Measurements from ENCODE around the gene TRDN.

Gene TRDN

GRCh38 chr6:123427008-123427407 lies 209.7 kb downstream of the TRDN start:
- Mint-ChIP-seq H3K4me1 (ENCODE audit: low read depth in 2 of 2) (no peaks in the 10 kb centered on the region), H3K4me3 (no peak overlapping the region), H3K27me3 (no peaks in the 10 kb centered on the region), H3K36me3 (ENCODE audit: insufficient read depth) (no peaks in the 10 kb centered on the region), H3K9me3 (no peaks in the 10 kb centered on the region), H3K27ac (no peak overlapping the region)
- DNase-seq (no peak), ATAC-seq (replicated peaks) (no peak)

- Mint-ChIP-seq H3K27ac (no peak overlapping the region), H3K4me3 (no peak overlapping the region), H3K4me1 (ENCODE audit: low read depth in 2 of 2) (no peaks in the 10 kb centered on the region), H3K36me3 (ENCODE audit: insufficient read depth) (no peaks in the 10 kb centered on the region), H3K9me3 (no peaks in the 10 kb centered on the region), H3K27me3 (no peaks in the 10 kb centered on the region)
- ATAC-seq (replicated peaks) (no peak), DNase-seq (no peak)
These were observed 213.6 kb downstream of the TRDN start for GRCh38 chr6:123423130-123423529.

GRCh38 chr6:123420512-123420911 lies 216.2 kb downstream of the TRDN start:
- DNase-seq: no peak
- no peak for ATAC-seq (replicated peaks)
- Mint-ChIP-seq H3K27ac (no peak overlapping the region), H3K4me3 (no peak overlapping the region), H3K9me3 (no peaks in the 10 kb centered on the region), H3K4me1 (ENCODE audit: low read depth in 2 of 2) (no peaks in the 10 kb centered on the region), H3K27me3 (no peaks in the 10 kb centered on the region), H3K36me3 (ENCODE audit: insufficient read depth) (no peaks in the 10 kb centered on the region)

GRCh38 chr6:123418071-123418470 lies 218.7 kb downstream of the TRDN start:
- Mint-ChIP-seq H3K4me1 (ENCODE audit: low read depth in 2 of 2) (no peaks in the 10 kb centered on the region), H3K4me3 (no peak overlapping the region), H3K9me3 (no peaks in the 10 kb centered on the region), H3K36me3 (ENCODE audit: insufficient read depth) (no peaks in the 10 kb centered on the region), H3K27ac (no peak overlapping the region), H3K27me3 (no peaks in the 10 kb centered on the region)
- DNase-seq (no peak), ATAC-seq (replicated peaks) (no peak)

- no peak for DNase-seq
- H3K36me3 Mint-ChIP-seq (ENCODE audit: insufficient read depth): no peaks in the 10 kb centered on the region
These were observed 219.2 kb downstream of the TRDN start for GRCh38 chr6:123417535-123417934.

GRCh38 chr6:123415844-123416468 lies 220.8 kb downstream of the TRDN start:
- no peak overlapping the region for H3K27ac Mint-ChIP-seq
- no peaks in the 10 kb centered on the region for H3K4me1 Mint-ChIP-seq (ENCODE audit: low read depth in 2 of 2)
- ATAC-seq (replicated peaks): no peak
- H3K4me3 Mint-ChIP-seq: no peak overlapping the region
- no peaks in the 10 kb centered on the region for H3K27me3 Mint-ChIP-seq
- DNase-seq: no peak
- peaks cover 0 to 3% of the 10 kb centered on the region in 2 donors for H3K9me3 Mint-ChIP-seq
- H3K36me3 Mint-ChIP-seq (ENCODE audit: insufficient read depth): no peaks in the 10 kb centered on the region

More at GRCh38 chr6:123417535-123417934, 219.2 kb downstream of the TRDN start:
- Mint-ChIP-seq H3K4me3 (no peak overlapping the region), H3K4me1 (ENCODE audit: low read depth in 2 of 2) (no peaks in the 10 kb centered on the region), H3K9me3 (no peaks in the 10 kb centered on the region), H3K27me3 (no peaks in the 10 kb centered on the region), H3K27ac (no peak overlapping the region)
- ATAC-seq (replicated peaks): no peak

GRCh38 chr6:123404975-123405374 lies 231.8 kb downstream of the TRDN start:
- no peak for DNase-seq
- Mint-ChIP-seq H3K27ac (no peak overlapping the region), H3K4me3 (no peak overlapping the region), H3K4me1 (ENCODE audit: low read depth in 2 of 2) (no peaks in the 10 kb centered on the region), H3K36me3 (ENCODE audit: insufficient read depth) (no peaks in the 10 kb centered on the region), H3K27me3 (no peaks in the 10 kb centered on the region), H3K9me3 (no peaks in the 10 kb centered on the region)
- ATAC-seq (replicated peaks): no peak

GRCh38 chr6:123402052-123402451 lies 234.7 kb downstream of the TRDN start:
- Mint-ChIP-seq H3K36me3 (ENCODE audit: insufficient read depth) (no peaks in the 10 kb centered on the region), H3K27ac (no peak overlapping the region), H3K27me3 (no peaks in the 10 kb centered on the region), H3K4me1 (ENCODE audit: low read depth in 2 of 2) (no peaks in the 10 kb centered on the region), H3K4me3 (no peak overlapping the region), H3K9me3 (no peaks in the 10 kb centered on the region)
- ATAC-seq (replicated peaks) (no peak), DNase-seq (no peak)

GRCh38 chr6:123398072-123398471 lies 238.7 kb downstream of the TRDN start:
- no peak overlapping the region for H3K4me3 Mint-ChIP-seq
- no peaks in the 10 kb centered on the region for H3K27me3 Mint-ChIP-seq
- no peaks in the 10 kb centered on the region for H3K9me3 Mint-ChIP-seq
- H3K36me3 Mint-ChIP-seq (ENCODE audit: insufficient read depth): no peaks in the 10 kb centered on the region
- ATAC-seq (replicated peaks) (no peak), DNase-seq (no peak)
- H3K4me1 Mint-ChIP-seq (ENCODE audit: low read depth in 2 of 2): no peaks in the 10 kb centered on the region
- no peak overlapping the region for H3K27ac Mint-ChIP-seq

GRCh38 chr6:123393331-123393730 lies 243.4 kb downstream of the TRDN start:
- no peak for ATAC-seq (replicated peaks)
- H3K36me3 Mint-ChIP-seq (ENCODE audit: insufficient read depth): no peaks in the 10 kb centered on the region
- DNase-seq: no peak

GRCh38 chr6:123383718-123384117 lies 253.0 kb downstream of the TRDN start:
- no peak for ATAC-seq (replicated peaks)
- no peak for DNase-seq
- Mint-ChIP-seq H3K27ac (no peak overlapping the region), H3K4me1 (ENCODE audit: low read depth in 2 of 2) (no peaks in the 10 kb centered on the region), H3K4me3 (no peak overlapping the region), H3K27me3 (no peaks in the 10 kb centered on the region), H3K9me3 (peaks cover 0 to 2% of the 10 kb centered on the region in 2 donors), H3K36me3 (ENCODE audit: insufficient read depth) (no peaks in the 10 kb centered on the region)

More at GRCh38 chr6:123393331-123393730, 243.4 kb downstream of the TRDN start:
- Mint-ChIP-seq H3K9me3 (no peaks in the 10 kb centered on the region), H3K4me1 (ENCODE audit: low read depth in 2 of 2) (no peaks in the 10 kb centered on the region), H3K4me3 (no peak overlapping the region), H3K27ac (no peak overlapping the region), H3K27me3 (no peaks in the 10 kb centered on the region)

- no peaks in the 10 kb centered on the region for H3K36me3 Mint-ChIP-seq (ENCODE audit: insufficient read depth)
- H3K27me3 Mint-ChIP-seq: no peaks in the 10 kb centered on the region
- no peak overlapping the region for H3K4me3 Mint-ChIP-seq
- ATAC-seq (replicated peaks) (no peak), DNase-seq (no peak)
- peaks cover 0 to 2% of the 10 kb centered on the region in 2 donors for H3K9me3 Mint-ChIP-seq
- no peak overlapping the region for H3K27ac Mint-ChIP-seq
- H3K4me1 Mint-ChIP-seq (ENCODE audit: low read depth in 2 of 2): no peaks in the 10 kb centered on the region
These were observed 256.5 kb downstream of the TRDN start for GRCh38 chr6:123380257-123380656.

- Mint-ChIP-seq H3K4me3 (no peak overlapping the region), H3K9me3 (peaks cover 2 to 11% of the 10 kb centered on the region in 2 donors), H3K4me1 (ENCODE audit: low read depth in 2 of 2) (no peaks in the 10 kb centered on the region), H3K27me3 (no peaks in the 10 kb centered on the region), H3K27ac (no peak overlapping the region), H3K36me3 (ENCODE audit: insufficient read depth) (no peaks in the 10 kb centered on the region)
- ATAC-seq (replicated peaks): no peak
- DNase-seq: no peak
These were observed 264.0 kb downstream of the TRDN start for GRCh38 chr6:123372737-123373136.

GRCh38 chr6:123363912-123364311 lies 272.8 kb downstream of the TRDN start:
- no peak overlapping the region for H3K4me3 Mint-ChIP-seq
- peaks cover 9 to 23% of the 10 kb centered on the region in 2 donors for H3K9me3 Mint-ChIP-seq
- H3K27ac Mint-ChIP-seq: no peak overlapping the region
- ATAC-seq (replicated peaks) (no peak), DNase-seq (no peak)
- H3K4me1 Mint-ChIP-seq (ENCODE audit: low read depth in 2 of 2): no peaks in the 10 kb centered on the region
- H3K36me3 Mint-ChIP-seq (ENCODE audit: insufficient read depth): no peaks in the 10 kb centered on the region
- H3K27me3 Mint-ChIP-seq: no peaks in the 10 kb centered on the region

- Mint-ChIP-seq H3K27me3 (no peaks in the 10 kb centered on the region), H3K4me1 (ENCODE audit: low read depth in 2 of 2) (no peaks in the 10 kb centered on the region), H3K27ac (no peak overlapping the region), H3K4me3 (no peak overlapping the region), H3K36me3 (ENCODE audit: insufficient read depth) (no peaks in the 10 kb centered on the region), H3K9me3 (peaks cover 9 to 28% of the 10 kb centered on the region in 2 donors)
- no peak for DNase-seq
- ATAC-seq (replicated peaks): no peak
These were observed 276.4 kb downstream of the TRDN start for GRCh38 chr6:123360359-123360758.
